Spinal cord (tissue), 10 donors: ENCODE data around the gene AGPAT3. TPM values are rescaled to one million over a fixed set of nuclear protein-coding genes. Genes with fewer than 3 reads are reported as not detected.

Source experiments
- DNase-seq, 6 donors: peaks; one replicate each; pipeline versions ENCODE4 v3.0.0 to v3.0.0-alpha.2; 2013 to 2015; ENCODE audit warnings: low spot score in 6 of 6, low read depth in 4 of 6
- H3K27ac ChIP-seq: one replicate; pipeline ENCODE4 v1.5.1; 2013; ENCODE audit warnings: low read depth, low read length, control low read depth
- H3K27me3 ChIP-seq: one replicate; pipeline ENCODE4 v1.6.1; 2013; ENCODE audit warnings: low read length; ENCODE audit not compliant: control insufficient read depth, insufficient read depth
- H3K36me3 ChIP-seq: one replicate; pipeline ENCODE4 v1.6.1; 2013; ENCODE audit warnings: low read length; ENCODE audit not compliant: control insufficient read depth, insufficient read depth
- H3K4me1 ChIP-seq: one replicate; pipeline ENCODE4 v1.6.1; 2013; ENCODE audit warnings: low read length; ENCODE audit not compliant: control insufficient read depth, insufficient read depth
- H3K4me3 ChIP-seq: one replicate; pipeline ENCODE4 v1.5.1; 2013; ENCODE audit warnings: low read depth, low read length, control low read depth
- H3K9me3 ChIP-seq: one replicate; pipeline ENCODE4 v1.6.1; 2013; ENCODE audit warnings: low read length; ENCODE audit not compliant: control insufficient read depth, insufficient read depth
- WGBS: methylation state at CpG from one replicate; pipeline ENCODE4 v1.1.5; 2013; ENCODE audit warnings: missing lambda C conversion rate; ENCODE audit not compliant: insufficient coverage; 5-methylcytosine and 5-hydroxymethylcytosine counted together
- polyA plus RNA-seq, 2 donors: library from polyadenylated mRNA; unstranded; fragments of 120-200 nt; gene quantifications; one replicate each; pipeline ENCODE4 v1.2.1, GENCODE V29; 2013; ENCODE audit not compliant: insufficient read length in 2 of 2
- total RNA-seq, 2 donors: library from RNA; depleted of rRNA in 1 of 2; stranded (reverse); fragments of 120-200 nt in 1 of 2; fragments of >200 nt in 1 of 2; gene quantifications; one replicate each; pipeline versions ENCODE4 v1.2.3 to v1.2.4, GENCODE V29; 2013 to 2014
- donor health status: healthy.

The AGPAT3 gene
- total and polyA plus RNA-seq, 4 donors = 33.7 to 63.3 (median 49.3) TPM

DNA sequence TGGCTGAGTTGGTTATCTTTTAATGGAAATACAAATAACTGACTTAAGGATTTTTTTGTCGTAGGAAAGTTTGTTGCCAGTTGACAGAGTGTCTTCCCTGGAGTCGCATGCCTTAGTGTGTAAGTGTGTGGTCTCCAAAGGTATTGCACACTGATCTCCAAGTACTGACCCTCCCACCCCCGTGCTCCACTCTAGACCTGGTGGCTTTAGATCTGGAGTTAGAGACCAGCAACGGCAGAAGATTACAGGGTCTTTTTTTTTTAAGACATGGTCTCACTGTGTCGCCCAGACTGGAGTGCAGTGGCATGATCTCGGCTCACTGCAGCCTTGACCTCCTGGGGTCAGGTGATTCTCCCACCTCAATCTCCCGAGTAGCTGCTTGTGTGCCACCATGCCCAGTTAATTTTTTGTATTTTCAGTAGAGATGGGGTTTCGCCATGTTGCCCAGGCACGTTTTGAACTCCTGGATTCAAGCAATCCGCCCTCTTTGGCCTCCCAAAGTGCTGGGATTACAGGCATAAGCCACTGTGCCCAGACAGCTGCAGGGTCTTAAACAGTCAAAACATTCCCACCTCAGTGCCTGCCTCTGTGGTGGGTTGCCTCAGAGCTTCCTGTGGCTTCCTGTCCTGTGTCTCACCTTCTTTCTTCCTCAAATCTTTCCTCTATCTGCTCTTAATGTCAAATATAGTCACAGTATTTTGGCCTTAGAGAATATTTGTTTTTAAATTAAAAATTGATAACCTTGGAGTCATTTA is 154.0 kb downstream of the AGPAT3 start:
- 96% methylated on average over 9 of the region's 10 CpGs for WGBS
- H3K27ac ChIP-seq = no peak overlapping the region

DNA sequence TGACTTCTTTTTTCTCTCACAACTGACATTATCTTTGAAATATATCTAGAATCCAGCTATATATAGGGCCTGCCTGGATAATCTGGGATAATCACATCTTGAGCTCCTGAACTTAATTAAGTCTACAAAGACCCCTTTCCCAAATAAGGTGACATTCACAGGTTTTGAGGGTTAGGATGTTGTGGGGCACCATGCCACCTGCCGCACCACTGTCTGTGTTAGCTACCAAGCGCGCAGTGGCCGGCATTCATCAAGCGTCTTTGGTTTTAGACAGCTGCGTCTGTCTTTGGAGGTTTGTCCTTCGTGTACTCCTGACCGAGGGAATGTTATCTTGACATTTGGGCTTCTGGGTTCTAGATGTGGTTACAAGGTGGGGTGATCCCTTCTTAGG is 154.5 kb downstream of the AGPAT3 start:
- Histone ChIP-seq H3K36me3 (no peaks in the 10 kb centered on the region), H3K27me3 (no peaks in the 10 kb centered on the region), H3K27ac (no peak overlapping the region), H3K9me3 (no peaks in the 10 kb centered on the region), H3K4me3 (no peak overlapping the region), H3K4me1 (no peaks in the 10 kb centered on the region)
- 94% methylated on average over 8 of the region's 8 CpGs for WGBS
- DNase-seq = no peak

More for the DNA sequence above, 154.0 kb downstream of the AGPAT3 start:
- Histone ChIP-seq H3K27me3 (no peaks in the 10 kb centered on the region), H3K4me3 (no peak overlapping the region), H3K4me1 (peaks cover 3% of the 10 kb centered on the region), H3K36me3 (no peaks in the 10 kb centered on the region), H3K9me3 (no peaks in the 10 kb centered on the region)
- no peak for DNase-seq

DNA sequence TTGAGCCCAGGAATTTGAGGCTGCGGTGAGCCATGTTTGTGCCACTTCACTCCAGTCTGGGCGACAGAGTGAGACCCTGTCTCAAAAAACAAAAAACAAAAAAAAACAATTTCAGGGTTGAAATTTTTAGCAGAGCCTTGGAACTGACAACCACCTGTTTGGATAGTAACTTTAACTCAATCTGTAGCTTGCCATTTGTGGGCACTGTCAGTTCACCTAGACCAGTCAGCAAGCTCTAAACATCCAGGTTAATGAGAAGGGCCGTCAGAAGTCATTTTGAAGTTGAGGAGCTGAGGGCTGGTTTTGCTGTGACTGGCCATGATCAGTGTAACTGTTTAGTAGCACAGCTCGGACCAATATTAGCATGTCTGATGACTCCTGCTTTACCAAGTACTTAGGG is 155.5 kb downstream of the AGPAT3 start:
- Histone ChIP-seq H3K4me3 (no peak overlapping the region), H3K27me3 (no peaks in the 10 kb centered on the region), H3K36me3 (no peaks in the 10 kb centered on the region), H3K27ac (no peak overlapping the region), H3K4me1 (peaks cover 6% of the 10 kb centered on the region), H3K9me3 (no peaks in the 10 kb centered on the region)
- DNase-seq = no peak
- 65% methylated on average over 3 of the region's 4 CpGs for WGBS

DNA sequence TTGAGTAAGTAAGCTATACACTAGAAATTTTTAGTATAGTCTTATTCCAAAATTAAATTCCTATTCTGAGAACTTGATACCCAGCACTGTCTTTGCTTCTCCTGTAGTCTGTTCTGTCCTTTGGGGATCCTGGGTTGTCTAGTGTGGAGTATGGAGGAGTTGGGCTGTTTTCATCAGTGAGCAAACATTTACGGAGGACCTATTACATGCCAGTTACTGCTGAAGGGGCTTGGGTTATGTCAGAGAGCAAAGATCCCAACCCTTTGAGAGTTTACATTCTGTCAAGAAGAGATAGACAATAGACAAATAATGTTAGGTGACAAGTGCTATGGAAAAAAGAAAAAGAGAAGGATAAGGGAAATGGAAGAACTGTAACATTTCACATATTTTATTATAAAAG is 156.0 kb downstream of the AGPAT3 start:
- Histone ChIP-seq H3K4me1 (peaks cover 11% of the 10 kb centered on the region), H3K27ac (no peak overlapping the region), H3K4me3 (no peak overlapping the region), H3K27me3 (no peaks in the 10 kb centered on the region), H3K9me3 (no peaks in the 10 kb centered on the region), H3K36me3 (no peaks in the 10 kb centered on the region)
- WGBS = 83% methylated on average over 1 of the region's 1 CpG
- DNase-seq = no peak

DNA sequence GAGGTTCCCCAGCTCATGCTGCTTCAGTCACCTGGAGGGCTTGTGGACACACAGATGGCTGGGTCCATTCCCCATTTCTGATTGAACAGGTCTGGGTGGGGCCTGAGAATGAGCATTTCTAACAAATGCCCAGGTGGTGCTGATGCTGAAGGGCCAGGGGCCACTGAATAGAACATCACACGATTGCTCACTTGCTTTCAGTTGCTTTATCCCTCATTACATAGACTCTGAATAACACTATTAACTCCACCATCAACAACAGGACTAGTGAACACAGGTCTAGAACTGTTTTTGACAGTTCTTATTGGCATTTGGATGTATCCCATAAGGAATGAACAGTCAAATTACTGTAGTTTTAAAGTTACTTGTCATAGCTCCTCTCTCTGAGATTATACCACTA is 159.2 kb downstream of the AGPAT3 start:
- Histone ChIP-seq H3K4me3 (no peak overlapping the region), H3K36me3 (no peaks in the 10 kb centered on the region), H3K9me3 (no peaks in the 10 kb centered on the region), H3K27me3 (no peaks in the 10 kb centered on the region), H3K27ac (no peak overlapping the region), H3K4me1 (peaks cover 28% of the 10 kb centered on the region)
- no CpG with 5 or more reads among the region's 1 CpG for WGBS
- no peak for DNase-seq

DNA sequence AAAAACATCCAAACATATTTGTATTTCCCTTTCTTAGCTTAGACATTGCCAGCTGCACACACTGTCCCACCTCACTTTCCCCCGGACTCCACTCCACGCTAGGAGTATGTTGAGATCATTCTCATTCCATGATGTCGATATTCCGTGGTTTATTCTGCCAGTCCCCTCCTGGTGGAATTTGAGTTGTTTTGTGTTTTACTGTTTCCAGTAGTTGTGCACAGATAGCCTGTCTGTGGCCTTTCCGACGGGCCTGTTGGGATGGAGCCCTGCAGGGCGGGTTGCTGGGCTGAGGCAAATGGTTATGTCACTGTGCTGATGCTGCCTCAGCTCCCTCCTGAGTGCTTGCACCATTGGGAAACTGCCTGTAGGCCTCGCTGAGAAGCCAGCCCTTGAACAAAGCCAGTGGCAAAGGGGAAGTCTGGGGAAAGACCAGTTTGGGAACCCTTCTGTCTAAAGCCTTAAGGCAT is 159.9 kb downstream of the AGPAT3 start:
- DNase-seq = peak in 2 of 6 donors; percentile 23 to 26
- no peaks in the 10 kb centered on the region for H3K36me3 ChIP-seq
- no peaks in the 10 kb centered on the region for H3K27me3 ChIP-seq
- no peak overlapping the region for H3K4me3 ChIP-seq
- WGBS = 53% methylated on average over 7 of the region's 8 CpGs
- H3K27ac ChIP-seq = peak overlapping the region; percentile 57
- H3K9me3 ChIP-seq = no peaks in the 10 kb centered on the region
- H3K4me1 ChIP-seq = peaks cover 31% of the 10 kb centered on the region

DNA sequence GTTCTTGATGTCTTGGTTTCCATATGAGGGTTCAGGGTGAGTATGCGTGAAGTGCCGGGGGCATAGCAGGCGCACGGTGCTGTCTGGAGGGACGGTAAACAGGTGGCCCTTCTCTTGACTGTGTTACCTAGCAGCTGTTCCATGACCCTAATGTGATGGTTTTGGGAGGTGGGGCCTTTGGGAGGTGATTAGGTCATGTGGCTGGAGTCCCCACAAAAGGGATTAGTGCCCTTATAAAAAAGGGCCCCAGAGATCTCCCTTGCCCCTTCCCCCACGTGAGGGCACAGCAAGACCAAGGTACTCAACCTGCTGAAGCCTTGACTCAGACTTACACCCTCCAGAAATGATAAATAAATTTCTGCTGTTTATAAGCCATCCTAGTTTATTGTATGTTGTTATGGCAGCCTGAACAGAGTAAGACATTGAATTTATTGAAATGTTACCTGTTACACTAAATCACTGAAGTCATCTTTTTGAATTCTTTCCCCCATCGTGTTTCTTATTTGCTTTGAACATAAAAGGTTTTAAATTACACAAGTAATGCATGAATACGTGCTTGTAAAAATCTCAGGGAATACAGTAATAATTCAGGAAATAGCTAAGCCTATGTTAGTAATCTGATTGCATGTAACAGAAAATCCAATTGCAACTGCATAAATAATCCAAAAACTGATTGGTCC is 162.7 kb downstream of the AGPAT3 start:
- Histone ChIP-seq H3K27ac (no peak overlapping the region), H3K27me3 (no peaks in the 10 kb centered on the region), H3K4me1 (peaks cover 31% of the 10 kb centered on the region), H3K4me3 (no peak overlapping the region), H3K36me3 (no peaks in the 10 kb centered on the region), H3K9me3 (no peaks in the 10 kb centered on the region)
- WGBS = 96% methylated on average over 5 of the region's 8 CpGs
- DNase-seq = no peak

DNA sequence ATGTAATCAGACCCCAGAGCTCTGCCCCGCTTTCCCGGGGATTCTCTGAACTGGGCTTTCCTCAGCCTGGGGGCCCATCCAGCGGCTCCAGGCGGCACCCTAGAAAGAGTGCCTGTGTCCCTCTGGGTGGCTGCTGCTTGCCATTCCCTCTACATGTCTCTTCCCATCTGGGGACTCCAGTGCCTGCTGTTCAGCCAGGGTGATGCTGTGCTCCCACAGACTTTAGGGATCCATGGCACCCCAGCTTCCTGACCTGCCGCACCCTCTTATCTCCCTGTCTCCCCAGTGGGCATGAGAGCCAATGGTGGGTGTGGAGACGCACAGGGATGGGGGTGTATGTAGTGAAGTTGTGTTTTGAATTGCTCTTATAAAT is 163.2 kb downstream of the AGPAT3 start:
- H3K9me3 ChIP-seq = no peaks in the 10 kb centered on the region

DNA sequence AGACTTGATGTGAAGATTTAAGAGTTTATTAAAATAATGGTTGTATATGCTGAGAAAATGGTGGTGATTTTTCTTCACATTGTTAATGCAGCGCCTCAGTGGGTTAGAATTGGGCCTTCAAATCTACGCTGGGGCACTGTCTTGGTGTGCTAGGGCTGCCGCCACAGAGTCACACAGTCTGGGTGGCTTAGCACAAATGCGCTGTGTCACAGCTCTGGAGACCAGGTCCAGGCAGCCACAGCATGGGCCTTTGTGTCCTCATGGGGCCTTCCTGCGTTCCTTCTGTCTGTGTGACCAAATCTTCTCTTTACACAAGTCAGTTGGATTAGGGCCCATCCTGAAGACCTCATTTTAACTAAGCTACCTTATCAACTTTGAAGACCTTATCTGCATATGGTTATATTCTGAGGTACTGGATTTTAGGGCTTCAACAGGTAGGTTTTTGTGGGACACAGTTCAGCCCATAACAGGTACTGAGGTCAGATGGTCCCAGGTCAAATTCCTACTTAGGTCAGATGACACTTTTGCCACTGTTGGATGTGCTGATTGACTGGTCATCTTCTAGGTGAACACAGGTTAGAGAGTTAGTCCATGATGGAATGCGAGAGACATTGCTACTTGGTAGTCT is 164.6 kb downstream of the AGPAT3 start:
- Histone ChIP-seq H3K4me1 (peaks cover 31% of the 10 kb centered on the region), H3K36me3 (peaks cover 5% of the 10 kb centered on the region), H3K27me3 (no peaks in the 10 kb centered on the region), H3K9me3 (no peaks in the 10 kb centered on the region), H3K27ac (no peak overlapping the region), H3K4me3 (no peak overlapping the region)
- 94% methylated on average over 5 of the region's 6 CpGs for WGBS
- DNase-seq = no peak

More for the DNA sequence above, 163.2 kb downstream of the AGPAT3 start:
- Histone ChIP-seq H3K4me1 (peaks cover 31% of the 10 kb centered on the region), H3K36me3 (peaks cover 2% of the 10 kb centered on the region), H3K4me3 (no peak overlapping the region), H3K27me3 (no peaks in the 10 kb centered on the region), H3K27ac (no peak overlapping the region)
- no peak for DNase-seq
- WGBS = 85% methylated on average over 4 of the region's 6 CpGs
